H1 (cell line): ENCODE measurements around the gene PIF1. TPM values are rescaled to one million over a fixed set of nuclear protein-coding genes. Genes with fewer than 3 reads are reported as not detected.

ENCODE experiments used
- BCL11A ChIP-seq, 2 experiments: IDR thresholded peaks; one replicate each; pipeline ENCODE4 v1.6.1; 2011; ENCODE audit warnings: low read depth in 2 of 2, low read length in 2 of 2, mild to moderate bottlenecking in 2 of 2
- CHD7 ChIP-seq: fragments of 300-600 bp; sonication (generic); IDR thresholded peaks from 2 replicates; pipeline ENCODE4 v1.7.1; 2012; ENCODE audit warnings: low read length, moderate library complexity, mild to moderate bottlenecking, inconsistent platforms; ENCODE audit not compliant: insufficient replicate concordance
- CTBP2 ChIP-seq: IDR thresholded peaks from 2 replicates; pipeline ENCODE4 v1.7.0; 2011; ENCODE audit warnings: borderline replicate concordance, mild to moderate bottlenecking, moderate library complexity, mixed read lengths, low read length; ENCODE audit not compliant: insufficient read depth, insufficient read length
- E2F6 ChIP-seq: IDR thresholded peaks from 2 replicates; pipeline ENCODE4 v1.6.1; 2012; ENCODE audit warnings: inconsistent platforms
- GTF2F1 ChIP-seq: IDR thresholded peaks from 2 replicates; pipeline ENCODE4 v1.6.1; 2012; ENCODE audit warnings: low read depth, low read length, improper control_type of control experiment, borderline replicate concordance
- MAX ChIP-seq: IDR thresholded peaks from 2 replicates; pipeline ENCODE4 v1.6.1; 2012; ENCODE audit warnings: inconsistent platforms
- POLR2A ChIP-seq, 2 experiments: IDR thresholded peaks; 1 replicate in 1 of 2; 2 replicates in 1 of 2; pipeline ENCODE4 v1.6.1; 2011; ENCODE audit warnings: low read depth in 2 of 2, low read length in 2 of 2, mild to moderate bottlenecking in 2 of 2; ENCODE audit errors: control extremely low read depth in 1 of 2
- POLR2AphosphoS5 ChIP-seq: IDR thresholded peaks from 2 replicates; pipeline ENCODE4 v1.6.1; 2011; ENCODE audit warnings: low read depth, low read length
- SP4 ChIP-seq: IDR thresholded peaks from 2 replicates; pipeline ENCODE4 v1.6.1; 2012; ENCODE audit warnings: low read length, inconsistent platforms
- TAF1 ChIP-seq: IDR thresholded peaks from 2 replicates; pipeline ENCODE4 v1.6.1; 2011; ENCODE audit warnings: mild to moderate bottlenecking, low read depth, low read length
- TCF12 ChIP-seq: IDR thresholded peaks from 2 replicates; pipeline ENCODE4 v1.6.1; 2011; ENCODE audit warnings: low read depth, mild to moderate bottlenecking, low read length
- polyA plus RNA-seq, 7 experiments: library from polyadenylated mRNA; depleted of rRNA in 3 of 7; stranded (reverse) in 5 of 7; unstranded in 2 of 7; fragments of >200 nt in 5 of 7; fragments of 200-250 nt in 2 of 7; gene quantifications; 1 replicate in 5 of 7; 2 replicates in 1 of 7; 4 replicates in 1 of 7; pipeline versions ENCODE4 v1.2.1 to v1.2.3, GENCODE V29; 2011 to 2013; ENCODE audit warnings: missing spikeins in 2 of 7, mixed read lengths in 2 of 7
- total RNA-seq: library from RNA; stranded (reverse); fragmentation: NEBNext Ultra II Directional; extraction: Animal tissue kit (Norgen Biotek cat#: 25700); gene quantifications from 2 replicates; pipeline ENCODE4 v1.2.1, GENCODE V29; 2021

Gene PIF1
- total and polyA plus RNA-seq, 2 of the 8 experiments (the other 6 are each of a cell fraction or from before 2014, with no cell fraction given): 73.3 to 138 TPM

GRCh38 chr15:64807751-64808222 lies 17.7 kb downstream of the PIF1 start (continued):
- no peak for TF ChIP-seq CHD7
- TF ChIP-seq GTF2F1: no peak
- no peak; the same call in 1 of the 2 replicates for TF ChIP-seq SP4
- TF ChIP-seq BCL11A (IDR thresholded peaks at IDR 0.05; ENCODE audit: low read depth in 2 of 2, low read length in 2 of 2): no peak
- TF ChIP-seq TCF12: 0 out of 2 replicates have a peak, but pooled peaks have one; percentile 42
- TF ChIP-seq POLR2AphosphoS5: peak; percentile 90; the same call in 1 of the 2 replicates
- no peak for TF ChIP-seq E2F6
- TF ChIP-seq POLR2A (IDR thresholded peaks at IDR 0.05; ENCODE audit: control extremely low read depth in 1 of 2, low read depth in 2 of 2, low read length in 2 of 2): peak in 1 of 2 experiments; percentile 88; a peak in 2 of 3 replicates
- peak; percentile 6 for TF ChIP-seq CTBP2
- peak; percentile 60 for TF ChIP-seq TAF1
- TF ChIP-seq MAX: no peak
